ENCODE measurements around the gene GRM2.

Gene GRM2

GRCh38 chr3:51676102-51676640 is 30.7 kb upstream of the GRM2 start:
- no peak for TF ChIP-seq CTCF (IDR thresholded peaks at IDR 0.05)
- H3K27ac ChIP-seq = no peak overlapping the region

GRCh38 chr3:51677358-51677757 is 29.5 kb upstream of the GRM2 start:
- Histone ChIP-seq H3K27ac (no peak overlapping the region), H3K4me3 (no peak overlapping the region)
- no peak for DNase-seq (ENCODE audit: low spot score)
- no peak for TF ChIP-seq CTCF (IDR thresholded peaks at IDR 0.05)

More at GRCh38 chr3:51676102-51676640, 30.7 kb upstream of the GRM2 start:
- H3K4me3 ChIP-seq = no peak overlapping the region
- no peak for DNase-seq (ENCODE audit: low spot score)

GRCh38 chr3:51678186-51678585 is 28.7 kb upstream of the GRM2 start:
- no peak for DNase-seq (ENCODE audit: low spot score)
- Histone ChIP-seq H3K27ac (no peak overlapping the region), H3K4me3 (no peak overlapping the region)
- no peak for TF ChIP-seq CTCF (IDR thresholded peaks at IDR 0.05)

GRCh38 chr3:51678641-51679040 is 28.2 kb upstream of the GRM2 start:
- no peak for TF ChIP-seq CTCF (IDR thresholded peaks at IDR 0.05)
- no peak for DNase-seq (ENCODE audit: low spot score)
- Histone ChIP-seq H3K27ac (no peak overlapping the region), H3K4me3 (no peak overlapping the region)

- TF ChIP-seq CTCF (IDR thresholded peaks at IDR 0.05) = no peak
- Histone ChIP-seq H3K27ac (no peak overlapping the region), H3K4me3 (no peak overlapping the region)
- no peak for DNase-seq (ENCODE audit: low spot score)
These were observed 27.6 kb upstream of the GRM2 start for GRCh38 chr3:51679318-51679717.

- H3K4me3 ChIP-seq = no peak overlapping the region
- DNase-seq (ENCODE audit: low spot score) = no peak
- no peak for TF ChIP-seq CTCF (IDR thresholded peaks at IDR 0.05)
- H3K27ac ChIP-seq = no peak overlapping the region
These were observed 27.1 kb upstream of the GRM2 start for GRCh38 chr3:51679777-51680176.

- Histone ChIP-seq H3K4me3 (no peak overlapping the region), H3K27ac (peak overlapping the region in 1 of 2 donors; percentile 42)
- no peak for TF ChIP-seq CTCF (IDR thresholded peaks at IDR 0.05)
- no peak for DNase-seq (ENCODE audit: low spot score)
These were observed 26.7 kb upstream of the GRM2 start for GRCh38 chr3:51680196-51680595.
